Measurements from ENCODE around the gene FBP1.

The FBP1 gene

DNA sequence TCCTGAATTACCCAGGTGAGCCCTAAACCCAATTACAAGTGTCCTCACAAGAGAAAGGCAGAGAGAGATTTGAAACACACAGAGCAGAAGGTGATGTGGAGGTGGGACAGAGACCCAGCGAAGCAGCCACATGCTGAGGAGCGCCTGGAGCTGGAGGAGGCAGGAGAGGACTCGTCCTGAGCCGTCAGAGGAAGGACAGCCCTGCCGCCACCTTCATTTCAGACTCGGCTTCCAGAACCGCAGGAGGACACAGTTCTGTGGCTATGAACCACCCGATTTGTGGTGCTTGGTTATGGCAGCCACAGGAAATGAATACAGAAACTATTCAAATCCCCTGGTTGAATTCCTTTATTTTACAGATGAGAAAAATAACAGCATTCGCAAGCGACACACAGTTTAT, 16.4 kb upstream of the FBP1 start:
- DNase-seq, result no peak

DNA sequence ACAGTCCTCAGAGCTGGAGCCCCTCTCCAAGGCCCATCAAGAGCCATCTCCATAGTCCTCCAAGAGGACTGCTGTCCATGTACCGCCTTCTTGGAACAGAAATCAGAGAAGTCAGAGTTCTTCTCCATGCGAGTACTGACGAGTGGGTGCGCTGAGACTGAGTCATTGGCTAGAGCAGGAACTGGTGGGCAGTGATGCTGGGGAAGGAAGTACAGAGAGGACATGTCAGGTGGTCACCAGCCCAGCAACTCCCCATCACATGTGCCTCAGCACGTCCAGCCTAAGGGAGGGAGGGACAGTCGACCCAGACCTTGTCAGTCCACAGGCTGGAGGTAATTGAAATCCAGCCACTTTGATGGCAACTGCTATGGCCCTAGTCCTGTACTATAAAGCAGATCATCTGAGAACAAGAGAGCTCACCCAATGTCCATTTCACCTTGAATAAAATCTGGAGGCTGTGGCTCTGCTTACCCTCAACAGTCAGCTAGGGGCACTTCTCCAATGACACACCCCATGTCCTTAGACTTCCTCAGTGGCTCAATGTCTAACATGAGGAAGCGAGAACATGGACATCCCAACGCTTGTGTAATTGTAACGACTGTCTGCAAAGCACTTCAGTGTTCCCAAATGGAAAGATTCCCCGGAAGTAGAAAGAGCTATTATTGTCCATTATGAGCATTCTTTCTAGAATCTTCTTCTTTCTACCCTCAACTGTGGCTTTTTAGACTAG, 15.0 kb upstream of the FBP1 start:
- DNase-seq, result no peak

DNA sequence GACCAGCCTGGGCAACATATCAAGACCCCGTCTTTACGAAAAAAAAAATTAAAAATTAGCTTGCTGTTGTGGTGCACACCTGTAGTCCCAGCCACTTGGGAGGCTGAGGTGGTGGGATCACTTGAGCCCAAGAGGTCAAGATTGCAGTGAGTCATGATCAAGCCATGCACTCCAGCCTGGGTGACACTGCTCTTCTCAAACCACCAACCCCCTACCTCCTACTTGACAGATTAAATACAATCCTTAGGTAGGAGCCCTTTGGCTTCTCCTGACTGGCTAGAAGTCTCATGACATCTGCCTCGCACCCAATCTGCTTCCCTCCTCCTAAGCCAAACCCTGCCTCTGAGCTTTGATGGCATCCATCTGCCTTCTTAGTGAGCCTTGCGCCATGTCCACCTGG, 11.6 kb upstream of the FBP1 start:
- no peak for DNase-seq

DNA sequence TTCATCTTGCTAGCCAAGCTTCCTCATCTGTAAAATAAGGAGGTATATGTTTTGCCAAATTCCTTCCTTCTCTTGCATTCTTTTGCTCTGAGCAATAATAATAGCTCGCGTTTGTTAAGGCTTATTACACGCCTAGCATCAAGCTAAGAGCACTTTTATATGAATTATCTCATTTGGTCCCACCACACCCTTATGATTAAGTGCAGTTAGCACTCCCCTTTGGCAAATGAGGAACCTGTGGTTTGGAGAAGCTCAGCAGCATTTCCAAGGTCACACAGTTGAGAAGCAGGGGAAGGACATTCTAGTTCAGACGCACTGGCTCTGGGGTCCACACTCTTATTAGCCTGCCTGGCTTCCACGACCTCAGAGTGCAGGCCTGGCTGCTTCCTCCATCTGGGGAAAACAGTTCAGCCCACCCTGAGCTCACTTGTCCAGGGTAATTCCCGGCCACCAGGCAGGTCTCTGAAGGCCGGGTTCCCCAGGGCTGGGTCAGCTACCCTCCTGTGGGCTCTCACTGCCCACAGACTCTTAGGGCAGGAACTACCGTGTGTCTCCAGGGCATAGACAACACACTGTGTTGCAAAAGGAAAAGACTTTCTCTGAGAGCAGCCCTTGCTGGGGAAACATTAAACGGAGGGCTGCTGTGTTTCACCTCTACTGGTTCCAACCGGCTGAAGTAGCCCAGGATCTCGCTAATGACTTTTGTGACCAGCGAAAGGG, 9.9 kb upstream of the FBP1 start:
- no peak for DNase-seq

DNA sequence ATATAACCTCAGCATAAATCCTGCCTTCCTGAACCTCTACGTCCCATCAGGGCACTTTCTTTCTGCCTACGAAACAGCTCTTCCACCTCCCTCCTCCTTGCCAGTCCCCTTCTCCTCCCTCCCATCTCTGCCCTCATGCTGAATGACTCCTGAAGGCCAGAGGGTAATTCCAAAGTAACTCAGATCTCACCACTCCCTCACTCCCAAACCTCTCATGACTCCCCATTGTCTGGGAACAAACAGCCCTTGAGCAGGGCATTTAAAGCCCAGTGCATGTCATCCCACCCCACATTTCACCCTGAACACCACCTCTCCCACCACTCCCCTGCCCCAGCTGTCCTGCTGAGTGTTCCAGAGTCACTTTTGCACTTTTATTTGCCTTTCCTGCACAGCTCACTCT, 8.9 kb upstream of the FBP1 start:
- DNase-seq, result no peak

DNA sequence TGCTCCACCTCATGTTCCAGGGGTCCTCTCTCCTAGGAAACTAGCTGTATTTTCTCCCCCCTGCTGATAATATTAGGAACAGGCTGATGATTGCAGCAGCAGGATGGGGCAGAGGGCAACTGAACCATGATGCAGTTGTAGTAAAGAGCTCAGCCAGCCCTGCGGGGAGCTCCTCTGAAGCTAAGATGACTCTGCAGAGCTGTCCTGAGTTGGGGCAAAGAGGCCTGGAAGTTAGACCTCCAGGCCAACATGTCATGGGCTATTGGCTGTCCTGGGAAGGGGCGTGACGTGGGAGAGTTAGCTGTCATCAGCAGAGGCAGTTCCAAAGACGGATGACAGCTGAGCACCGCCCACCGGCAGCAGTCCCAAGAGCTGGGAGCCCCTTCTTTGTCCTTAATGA, 6.6 kb upstream of the FBP1 start:
- no peak for DNase-seq

DNA sequence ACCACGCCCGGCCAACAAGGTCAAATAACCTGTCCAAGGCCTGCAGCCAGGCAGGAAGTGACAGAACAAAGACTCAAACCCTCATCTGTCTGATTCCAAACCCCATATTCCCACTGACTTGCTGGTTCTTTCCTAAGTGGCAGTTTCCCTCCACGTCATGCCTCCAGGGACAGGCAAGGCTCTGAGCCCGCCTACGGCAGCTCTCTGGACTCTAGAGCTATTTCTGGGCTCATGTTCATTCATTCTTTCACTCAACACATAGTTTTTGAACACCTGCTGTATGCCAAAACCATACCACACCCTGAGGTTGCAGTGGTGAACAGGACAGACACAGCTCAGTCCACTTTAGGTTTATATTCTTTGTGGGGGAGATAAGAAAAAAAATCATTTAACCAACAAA, 5.2 kb upstream of the FBP1 start:
- DNase-seq, result no peak

DNA sequence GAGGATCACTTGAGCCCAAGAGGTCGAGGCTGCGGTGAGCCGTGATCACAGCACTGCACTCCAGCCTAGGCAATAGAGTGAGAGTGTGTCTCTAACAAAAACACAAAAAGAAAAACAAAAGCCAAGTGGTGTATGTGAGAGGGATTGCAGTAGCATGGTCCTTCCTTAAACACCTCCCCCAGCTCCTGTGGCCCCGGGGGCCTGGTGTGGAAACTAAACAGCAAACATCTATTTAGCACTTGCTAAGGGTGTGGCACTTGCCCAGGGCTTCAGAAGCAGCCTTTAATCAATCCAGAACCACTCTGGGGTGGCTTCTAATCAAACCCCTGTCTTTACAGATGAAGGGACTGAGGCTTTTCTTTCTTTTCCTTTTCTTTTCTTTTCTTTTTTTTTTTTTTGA, 4.4 kb upstream of the FBP1 start:
- DNase-seq, result no peak

DNA sequence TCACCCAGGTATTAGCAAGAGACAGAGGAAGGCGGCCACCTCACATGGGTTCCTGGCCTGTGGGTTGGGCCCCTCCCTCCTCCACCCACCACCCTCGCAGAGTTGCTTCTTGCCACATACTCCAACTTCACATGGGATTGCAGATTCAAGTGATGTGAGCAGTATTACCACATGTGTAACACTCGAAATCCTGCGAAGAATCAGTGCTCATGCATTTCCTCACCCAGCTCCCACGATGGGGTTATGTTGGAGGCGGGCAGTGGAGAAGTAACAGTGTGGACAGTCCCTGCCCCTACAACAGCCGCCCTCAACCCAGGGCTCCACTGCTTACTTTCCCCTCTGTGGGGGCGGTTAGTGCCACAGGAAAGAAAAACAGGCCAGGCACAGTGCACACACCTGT, 3.9 kb upstream of the FBP1 start:
- DNase-seq, result no peak

DNA sequence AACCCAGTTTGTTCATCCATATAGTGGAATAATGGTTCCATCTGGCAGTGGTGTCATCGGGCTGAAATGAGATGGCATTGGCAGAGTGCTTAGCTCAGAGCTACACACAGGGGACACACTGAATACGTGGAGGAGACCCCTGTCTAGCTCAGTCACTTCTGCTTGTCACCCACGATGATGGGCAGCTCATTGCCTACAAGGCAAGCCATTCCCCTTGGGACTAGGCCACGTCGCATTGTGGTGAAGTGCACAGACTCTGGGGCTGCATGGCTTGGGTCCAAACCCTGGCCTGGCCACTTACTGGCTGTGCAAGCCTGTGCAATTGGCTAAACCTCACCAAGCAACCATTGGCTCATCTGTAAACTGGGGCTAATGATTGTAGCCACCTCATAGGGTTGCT, 3.2 kb upstream of the FBP1 start:
- DNase-seq, result no peak

DNA sequence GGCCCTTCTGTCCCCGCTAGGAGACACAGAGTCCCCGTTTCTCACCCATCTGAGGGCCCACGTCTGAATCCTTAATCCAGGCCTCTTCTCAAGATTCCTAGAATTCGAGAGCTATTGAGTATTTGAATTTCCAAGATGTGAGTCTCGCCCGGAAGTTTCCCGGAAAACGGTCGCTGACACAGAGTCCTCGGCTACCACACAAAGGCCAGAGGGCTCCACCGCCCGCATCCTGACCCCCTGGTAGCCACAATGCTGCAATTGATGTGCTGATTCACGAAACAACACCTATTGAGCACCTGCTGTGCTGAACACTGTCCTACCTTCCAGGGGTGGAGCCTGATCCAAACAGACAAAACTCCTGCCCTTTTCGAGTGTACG, 670 bp upstream of the FBP1 start:
- no peak for DNase-seq

DNA sequence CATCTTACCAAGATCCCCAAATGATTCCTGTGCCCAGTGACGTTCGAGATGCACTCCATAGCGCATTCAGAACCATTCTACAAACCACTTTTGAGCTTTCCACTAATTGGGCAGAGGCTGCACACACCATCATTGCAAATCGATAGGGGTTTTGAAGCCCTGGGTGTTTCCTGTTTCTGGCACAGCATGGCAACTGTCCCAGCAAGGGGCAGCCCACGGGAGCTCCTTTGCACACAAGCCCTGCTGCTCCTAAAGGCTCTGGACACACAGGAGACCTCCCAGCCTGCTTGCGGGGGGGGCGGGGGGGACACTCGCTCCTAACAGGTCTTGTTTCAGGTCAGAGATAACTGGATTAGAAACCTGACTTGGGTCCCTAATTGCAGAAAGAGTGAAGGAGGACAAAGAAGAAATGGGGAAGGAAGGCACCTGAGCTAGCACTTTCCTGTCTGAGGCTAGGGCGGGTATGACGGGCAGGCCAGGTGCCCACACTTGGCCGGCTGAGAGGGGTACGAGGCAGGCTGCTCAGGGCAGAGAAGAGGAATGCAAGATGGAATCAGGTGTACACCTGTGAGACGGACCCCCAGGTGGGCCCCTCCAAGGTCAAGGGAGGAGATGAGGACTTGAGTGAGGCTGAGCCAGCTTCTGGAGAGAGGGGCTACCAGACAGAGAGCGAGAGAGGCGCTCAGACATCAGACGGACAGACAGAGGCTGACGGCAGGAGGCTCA, 820 bp downstream of the FBP1 start:
- no peak for DNase-seq

DNA sequence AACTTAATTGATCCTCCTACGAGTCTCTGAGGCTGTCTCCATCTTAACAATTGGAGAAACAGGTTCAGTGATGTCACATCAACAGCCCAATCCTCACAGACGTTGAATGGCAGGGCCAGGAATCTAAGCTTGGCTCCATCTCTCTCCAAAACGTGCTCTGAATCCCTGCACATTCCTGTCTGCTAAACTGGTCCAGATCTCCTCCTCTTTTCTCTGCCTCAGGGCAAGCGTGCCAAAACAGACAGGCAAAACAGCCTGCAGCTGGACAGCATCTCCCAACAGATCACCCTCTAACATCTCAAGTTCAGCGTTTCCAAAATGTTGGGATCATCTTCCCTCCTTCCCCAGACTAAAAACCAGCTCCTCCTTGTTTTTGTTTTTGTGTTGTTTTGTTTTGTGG, 6.6 kb downstream of the FBP1 start:
- no peak for DNase-seq

DNA sequence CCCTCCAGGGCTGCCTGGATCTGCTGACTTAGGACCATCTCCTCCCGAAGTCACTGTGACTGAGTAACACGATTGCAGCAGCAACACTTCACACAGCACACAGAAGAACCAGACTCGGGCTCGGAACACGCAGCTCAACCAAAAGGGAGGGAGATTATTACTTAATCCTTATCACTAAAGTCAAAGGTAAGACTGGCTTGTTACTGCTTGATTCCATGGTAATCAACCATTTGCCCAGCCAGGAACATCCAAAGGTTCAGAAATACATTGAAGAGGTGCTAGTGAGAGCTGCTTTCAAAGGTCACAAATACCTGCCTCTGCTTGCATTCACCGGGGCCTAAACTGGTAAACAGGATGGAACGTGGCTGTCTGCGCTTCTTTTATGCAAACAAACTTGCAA, 7.7 kb downstream of the FBP1 start:
- DNase-seq, result no peak

DNA sequence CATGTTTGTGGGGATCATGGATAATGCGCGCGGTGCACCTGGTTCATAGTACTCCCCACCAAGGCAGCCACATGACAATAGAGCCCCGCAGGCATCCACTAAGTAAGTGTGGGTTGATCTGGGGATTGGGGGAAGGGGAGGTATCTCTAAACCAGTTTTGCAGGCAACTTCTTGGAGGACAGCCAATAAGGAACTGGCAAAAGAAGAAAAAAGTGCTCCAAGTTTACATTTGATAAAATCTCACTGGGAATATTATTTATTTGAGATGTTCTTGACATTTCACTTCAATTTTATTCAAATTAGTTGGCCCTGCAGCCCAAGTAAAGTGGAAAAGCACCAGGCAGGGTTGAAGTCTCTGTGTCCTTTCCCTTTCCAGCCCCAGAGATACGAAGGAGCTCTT, 8.5 kb downstream of the FBP1 start:
- DNase-seq, result no peak

DNA sequence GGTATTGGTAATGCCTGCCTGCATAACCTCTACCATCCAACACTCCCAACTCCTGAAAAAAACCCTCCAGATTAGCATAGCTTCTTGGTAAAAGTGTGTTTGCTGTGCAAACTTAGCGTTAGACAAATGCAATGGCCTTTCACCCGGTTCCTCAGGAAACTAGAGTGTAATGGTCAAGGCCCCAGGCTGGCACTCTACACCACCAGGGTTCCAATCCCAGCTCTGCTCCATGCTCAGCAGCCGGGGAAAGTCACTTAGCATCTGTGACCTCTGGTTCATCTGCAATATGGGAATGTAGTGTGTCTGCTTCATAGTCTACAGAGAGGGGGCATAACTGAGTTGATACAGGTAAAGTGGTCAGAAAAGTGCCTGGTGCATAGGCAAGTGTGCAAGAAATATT, 9.0 kb downstream of the FBP1 start:
- DNase-seq, result no peak

DNA sequence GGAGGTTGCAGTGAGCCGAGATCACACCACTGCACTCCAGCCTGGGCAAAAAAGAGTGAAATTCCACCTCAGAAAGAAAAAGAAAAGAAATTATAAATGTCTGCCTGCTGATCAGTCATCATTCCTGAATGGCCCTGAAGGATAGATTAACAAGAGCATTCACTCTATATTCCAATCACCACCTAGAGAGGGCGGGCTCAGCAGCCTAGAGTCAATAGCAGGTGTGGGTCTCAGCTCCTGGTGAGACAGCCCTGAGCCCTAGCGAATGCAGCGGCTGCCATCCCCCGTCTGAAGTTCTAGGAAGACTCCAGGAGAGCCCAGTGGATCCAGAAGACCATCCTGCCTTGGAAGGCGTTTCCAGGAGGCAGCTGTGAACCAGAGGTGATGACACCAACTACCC, 12.0 kb downstream of the FBP1 start:
- DNase-seq, result no peak

DNA sequence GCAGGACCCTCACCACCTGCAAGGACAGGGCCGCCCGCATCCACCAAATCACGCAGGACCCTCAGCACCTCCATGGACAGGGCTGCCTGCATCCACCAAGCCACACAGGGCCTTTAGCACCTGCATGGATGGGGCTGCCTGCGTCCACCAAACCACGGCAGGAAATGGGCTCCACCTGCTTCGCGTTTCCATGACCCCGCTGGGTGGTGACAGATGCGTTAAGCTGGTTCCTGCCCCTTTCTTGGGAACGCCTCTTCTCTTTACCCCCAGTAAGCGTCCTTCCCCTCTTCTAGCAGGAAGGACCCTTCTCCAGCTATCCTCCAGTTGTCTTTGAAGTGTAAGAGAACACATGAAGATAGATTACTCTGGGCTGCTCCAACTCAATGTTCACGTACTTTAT, 13.5 kb downstream of the FBP1 start:
- DNase-seq, result no peak

DNA sequence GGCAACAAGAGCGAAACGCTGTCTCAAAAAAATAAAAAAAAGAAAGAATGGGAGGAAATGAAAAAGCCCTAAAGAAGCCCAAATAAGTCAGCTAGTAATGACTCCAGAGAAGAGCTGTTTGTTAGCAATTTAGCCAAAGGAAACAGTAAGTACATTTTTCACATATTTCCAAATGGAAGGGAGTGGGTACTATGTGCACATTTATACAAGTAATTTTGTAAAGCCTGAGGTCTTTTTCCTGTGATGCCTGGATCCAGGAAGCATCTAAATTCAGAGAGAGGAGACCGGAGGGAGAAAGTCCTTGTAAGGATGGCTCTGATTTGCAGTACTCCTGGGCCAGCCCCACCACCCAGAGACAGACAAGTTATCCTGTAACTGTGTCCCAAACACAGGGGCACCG, 14.7 kb downstream of the FBP1 start:
- no peak for DNase-seq

DNA sequence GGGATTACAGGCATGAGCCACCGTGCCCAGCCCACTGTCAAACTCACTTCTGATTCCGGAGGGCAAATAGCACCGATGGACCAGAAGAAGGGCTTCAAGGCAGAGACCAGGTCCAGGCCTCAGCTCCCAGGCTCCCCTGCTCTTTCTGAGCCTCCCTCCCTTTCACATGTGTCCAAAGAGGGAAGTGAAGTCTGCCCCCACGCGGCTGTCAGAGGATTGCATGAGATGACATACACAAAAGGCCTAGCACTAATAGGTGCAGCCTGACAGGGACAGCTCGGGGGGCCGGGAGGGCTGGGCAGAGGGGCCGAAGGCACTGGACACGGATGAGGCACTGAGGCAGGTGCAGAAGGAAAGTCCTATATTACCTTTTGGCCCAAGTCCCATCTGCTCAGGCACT, 16.1 kb downstream of the FBP1 start:
- peak; percentile 15 for DNase-seq

DNA sequence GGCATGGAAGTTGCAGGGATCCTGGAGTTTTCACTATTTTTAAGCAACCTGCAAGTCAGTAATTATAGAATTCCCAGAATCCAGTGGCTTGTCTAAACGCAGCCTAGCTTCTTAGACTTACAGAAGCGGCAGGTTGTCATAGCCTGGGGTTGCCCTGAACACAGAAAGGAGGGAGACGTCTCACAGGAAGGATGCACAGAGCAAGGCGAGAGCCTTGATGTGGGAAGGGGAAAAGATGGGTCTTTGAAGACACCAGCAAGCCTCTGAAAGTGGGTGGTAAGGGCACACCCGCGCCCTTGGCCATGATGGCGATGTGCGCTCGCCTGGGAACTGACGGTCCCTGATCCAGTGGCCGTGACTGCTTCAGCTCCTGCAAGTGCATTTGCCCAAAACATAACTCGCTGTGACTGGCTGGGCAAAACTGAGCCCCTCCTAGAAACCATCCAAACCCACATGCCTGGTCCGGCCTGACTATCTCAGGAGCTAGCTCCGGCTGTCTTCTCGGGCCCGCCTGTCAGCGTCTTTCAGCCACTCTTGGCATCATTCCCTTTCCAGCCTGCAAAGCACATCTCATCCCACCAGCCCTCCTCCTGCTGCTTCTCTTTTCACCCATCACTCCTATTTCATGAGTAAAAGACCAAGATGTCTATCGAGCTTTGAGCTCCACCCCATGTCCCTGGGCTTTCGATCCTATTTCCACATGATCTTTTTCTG, 17.1 kb downstream of the FBP1 start:
- DNase-seq, result no peak

DNA sequence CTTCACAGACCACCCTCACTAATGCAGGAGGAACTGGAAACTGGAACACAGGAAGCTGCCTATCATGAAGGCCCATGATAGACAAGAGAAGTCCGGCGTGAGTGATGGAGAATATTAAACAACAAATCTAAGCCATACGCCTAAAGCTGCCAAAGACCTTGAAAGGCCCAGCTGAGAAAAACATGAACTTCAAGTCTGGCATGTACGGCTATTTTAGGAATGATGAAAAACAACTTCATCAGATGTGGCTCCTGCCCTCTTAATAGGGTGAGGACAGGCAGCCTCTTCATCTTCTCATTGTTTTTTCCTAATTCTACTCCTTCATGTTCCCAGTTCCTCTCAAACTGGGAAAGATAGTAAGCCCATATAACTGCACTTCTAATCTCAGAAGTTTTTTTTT, 20.3 kb downstream of the FBP1 start:
- no peak for DNase-seq

DNA sequence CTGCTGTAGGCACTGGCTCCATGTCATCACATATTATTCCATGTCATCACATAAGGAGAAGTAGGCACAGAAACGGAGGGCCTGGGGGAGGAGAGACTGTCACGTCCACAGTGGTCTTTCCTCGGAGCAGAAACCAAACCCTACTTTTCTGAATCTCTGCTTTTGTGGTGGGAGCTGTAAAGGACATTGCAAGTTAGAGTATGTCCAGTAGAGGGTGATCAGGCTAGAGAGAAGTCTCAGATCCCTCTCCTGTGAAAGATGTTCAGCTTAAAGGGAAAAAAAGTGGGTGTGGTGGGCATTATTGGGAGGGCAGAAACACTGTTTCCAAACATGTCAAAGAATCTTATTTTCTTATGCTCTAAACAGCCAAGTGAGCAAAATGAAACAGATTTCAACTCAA, 26.3 kb downstream of the FBP1 start:
- no peak for DNase-seq

DNA sequence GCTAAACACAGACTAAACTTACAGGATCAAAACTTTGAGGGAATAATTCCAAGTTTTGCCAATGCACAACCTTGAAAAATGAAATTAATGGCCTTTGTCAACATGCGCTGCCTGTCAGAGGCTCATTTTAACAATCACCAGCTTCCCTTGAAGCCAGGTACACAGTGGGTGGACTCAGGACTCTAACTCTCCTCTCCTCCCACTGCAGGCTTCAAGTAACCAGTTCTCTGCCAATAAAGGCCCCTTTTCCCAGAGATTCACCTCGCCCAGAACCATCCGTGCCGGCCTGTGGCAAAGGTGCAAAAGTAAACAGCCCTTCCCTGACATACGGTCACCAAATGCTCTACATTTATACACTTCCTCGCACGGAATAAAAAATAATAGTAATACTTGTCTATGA, 27.2 kb downstream of the FBP1 start:
- DNase-seq, result no peak

Measured in stimulated activated CD4-positive, alpha-beta T cell treated with anti-CD3 and anti-CD28 coated beads, Interleukin-4, amount 100 ng/mL, for 24 hours (primary cell).